Duodenal mucosa (tissue), 2 donors: ENCODE data around the gene RHD.

Source experiments
- H3K27ac ChIP-seq: one replicate; pipeline ENCODE4 v1.7.0; 2013; ENCODE audit warnings: low read depth, low read length
- H3K27me3 ChIP-seq, 2 donors: one replicate each; pipeline ENCODE4 v1.7.0; 2013; ENCODE audit warnings: low read length in 2 of 2, control low read depth in 1 of 2; ENCODE audit not compliant: insufficient read depth in 2 of 2, control insufficient read depth in 1 of 2
- H3K36me3 ChIP-seq, 2 donors: one replicate each; pipeline ENCODE4 v1.7.0; 2013; ENCODE audit warnings: low read length in 2 of 2, control low read depth in 1 of 2; ENCODE audit not compliant: insufficient read depth in 2 of 2, control insufficient read depth in 1 of 2
- H3K4me1 ChIP-seq, 2 donors: one replicate each; pipeline ENCODE4 v1.7.0; 2013; ENCODE audit warnings: low read length in 2 of 2, control low read depth in 1 of 2; ENCODE audit not compliant: insufficient read depth in 2 of 2, control insufficient read depth in 1 of 2
- H3K4me3 ChIP-seq, 2 donors: one replicate each; pipeline ENCODE4 v1.7.0; 2013; ENCODE audit warnings: low read length in 2 of 2, low read depth in 1 of 2
- H3K9ac ChIP-seq, 2 donors: one replicate each; pipeline ENCODE4 v1.7.0; 2013; ENCODE audit warnings: low read length in 2 of 2, low read depth in 1 of 2
- H3K9me3 ChIP-seq, 2 donors: one replicate each; pipeline ENCODE4 v1.7.0; 2013; ENCODE audit warnings: low read length in 2 of 2, control low read depth in 1 of 2; ENCODE audit not compliant: control insufficient read depth in 1 of 2

The RHD gene

GRCh38 chr1:25243907-25244306 is 28.4 kb upstream of the RHD start:
- H3K27me3 ChIP-seq, result no peaks in the 10 kb centered on the region
- no peaks in the 10 kb centered on the region for H3K9me3 ChIP-seq
- H3K4me1 ChIP-seq, result peaks cover 29 to 47% of the 10 kb centered on the region in 2 donors
- H3K27ac ChIP-seq, result no peak overlapping the region
- H3K9ac ChIP-seq, result no peak overlapping the region
- peaks cover 23 to 49% of the 10 kb centered on the region in 2 donors for H3K36me3 ChIP-seq
- no peak overlapping the region for H3K4me3 ChIP-seq

GRCh38 chr1:25245393-25245792 is 26.9 kb upstream of the RHD start:
- peaks cover 23 to 49% of the 10 kb centered on the region in 2 donors for H3K36me3 ChIP-seq
- no peaks in the 10 kb centered on the region for H3K9me3 ChIP-seq
- no peaks in the 10 kb centered on the region for H3K27me3 ChIP-seq
- no peak overlapping the region for H3K27ac ChIP-seq
- peak overlapping the region; percentile 20 to 99 for H3K9ac ChIP-seq
- peak overlapping the region; percentile 87 to 98 for H3K4me3 ChIP-seq
- H3K4me1 ChIP-seq, result peaks cover 25 to 36% of the 10 kb centered on the region in 2 donors

- H3K27me3 ChIP-seq, result no peaks in the 10 kb centered on the region
- peak overlapping the region; percentile 87 to 98 for H3K4me3 ChIP-seq
- H3K4me1 ChIP-seq, result peaks cover 22 to 30% of the 10 kb centered on the region in 2 donors
- peak overlapping the region; percentile 100 for H3K27ac ChIP-seq
- H3K36me3 ChIP-seq, result peaks cover 23 to 47% of the 10 kb centered on the region in 2 donors
- peak overlapping the region; percentile 99 for H3K9ac ChIP-seq
- no peaks in the 10 kb centered on the region for H3K9me3 ChIP-seq
Measured at GRCh38 chr1:25245809-25246599, 26.3 kb upstream of the RHD start.

GRCh38 chr1:25246600-25247023 is 25.7 kb upstream of the RHD start:
- Histone ChIP-seq H3K27ac (peak overlapping the region; percentile 100), H3K36me3 (peaks cover 23 to 43% of the 10 kb centered on the region in 2 donors), H3K9me3 (no peaks in the 10 kb centered on the region), H3K27me3 (no peaks in the 10 kb centered on the region), H3K4me3 (peak overlapping the region; percentile 87 to 98), H3K4me1 (peaks cover 22 to 30% of the 10 kb centered on the region in 2 donors), H3K9ac (peak overlapping the region; percentile 99)

- no peaks in the 10 kb centered on the region for H3K9me3 ChIP-seq
- peak within 1 kb of the TSS; percentile 87 to 98 for H3K4me3 ChIP-seq
- peak within 1 kb of the TSS; percentile 99 for H3K9ac ChIP-seq
- H3K27ac ChIP-seq, result peak within 1 kb of the TSS; percentile 100
- H3K4me1 ChIP-seq, result peaks cover 22 to 30% of the 10 kb centered on the region in 2 donors
- peaks cover 21 to 37% of the 10 kb centered on the region in 2 donors for H3K36me3 ChIP-seq
- H3K27me3 ChIP-seq, result no peaks in the 10 kb centered on the region
Measured at GRCh38 chr1:25247024-25247828, 25.1 kb upstream of the RHD start, which contains the start of gene RSRP1. TSS of gene RSRP1 (minus strand) at chr1:25247454. CDS start at chr1:25246963, 491 bp downstream.

- Histone ChIP-seq H3K36me3 (peaks cover 17 to 28% of the 10 kb centered on the region in 2 donors), H3K4me3 (peak overlapping the region; percentile 87 to 98), H3K9me3 (no peaks in the 10 kb centered on the region), H3K9ac (peak overlapping the region; percentile 84 to 99), H3K4me1 (peaks cover 22 to 30% of the 10 kb centered on the region in 2 donors), H3K27me3 (no peaks in the 10 kb centered on the region), H3K27ac (peak overlapping the region; percentile 100)
Measured at GRCh38 chr1:25247829-25248754, 24.2 kb upstream of the RHD start.

GRCh38 chr1:25253911-25254310 is 18.4 kb upstream of the RHD start:
- Histone ChIP-seq H3K9me3 (no peaks in the 10 kb centered on the region), H3K27me3 (no peaks in the 10 kb centered on the region), H3K27ac (no peak overlapping the region), H3K4me3 (no peak overlapping the region), H3K4me1 (no peaks in the 10 kb centered on the region), H3K36me3 (no peaks in the 10 kb centered on the region), H3K9ac (no peak overlapping the region)

GRCh38 chr1:25255706-25256577 is 16.4 kb upstream of the RHD start:
- Histone ChIP-seq H3K27ac (no peak overlapping the region), H3K27me3 (no peaks in the 10 kb centered on the region), H3K4me3 (no peak overlapping the region), H3K9ac (no peak overlapping the region), H3K4me1 (no peaks in the 10 kb centered on the region), H3K36me3 (no peaks in the 10 kb centered on the region), H3K9me3 (no peaks in the 10 kb centered on the region)

GRCh38 chr1:25256578-25256965 is 15.7 kb upstream of the RHD start:
- no peaks in the 10 kb centered on the region for H3K27me3 ChIP-seq
- H3K9ac ChIP-seq, result no peak overlapping the region
- H3K36me3 ChIP-seq, result no peaks in the 10 kb centered on the region
- H3K27ac ChIP-seq, result no peak overlapping the region
- no peaks in the 10 kb centered on the region for H3K4me1 ChIP-seq
- H3K4me3 ChIP-seq, result no peak overlapping the region
- no peaks in the 10 kb centered on the region for H3K9me3 ChIP-seq
